GM18868 (cell line): Measurements from ENCODE around the gene SRGAP3.
A peak's percentile ranks its signal among the peaks of the same experiment; 100 is the strongest.

Source experiments
- ATAC-seq: cut with Tn5 transposase; IDR thresholded peaks from one replicate; pipeline ENCODE4 v1.9.1; 2021; ENCODE audit warnings: mild to moderate bottlenecking, moderate library complexity; ENCODE audit not compliant: unreplicated experiment

SRGAP3 gene

GRCh38 chr3:9229325-9229724 is 20.1 kb downstream of the SRGAP3 start:
- ATAC-seq: no peak

- no peak for ATAC-seq
These were observed 23.1 kb downstream of the SRGAP3 start for GRCh38 chr3:9226326-9226725.

GRCh38 chr3:9225268-9225667 is 24.2 kb downstream of the SRGAP3 start:
- no peak for ATAC-seq

GRCh38 chr3:9224490-9224889 is 25.0 kb downstream of the SRGAP3 start:
- peak; percentile 95 for ATAC-seq

- ATAC-seq: no peak
These were observed 25.8 kb downstream of the SRGAP3 start for GRCh38 chr3:9223672-9224071.

GRCh38 chr3:9222956-9223639 is 26.3 kb downstream of the SRGAP3 start:
- ATAC-seq: no peak

- ATAC-seq: no peak
These were observed 27.4 kb downstream of the SRGAP3 start for GRCh38 chr3:9222049-9222448.

- ATAC-seq: no peak
These were observed 31.0 kb downstream of the SRGAP3 start for GRCh38 chr3:9218514-9218846.

- no peak for ATAC-seq
These were observed 31.5 kb downstream of the SRGAP3 start for GRCh38 chr3:9217784-9218513.

GRCh38 chr3:9216736-9217135 is 32.7 kb downstream of the SRGAP3 start:
- ATAC-seq: no peak

- ATAC-seq: no peak
These were observed 34.8 kb downstream of the SRGAP3 start for GRCh38 chr3:9214599-9214998.

- no peak for ATAC-seq
These were observed 35.3 kb downstream of the SRGAP3 start for GRCh38 chr3:9214185-9214584.

- peak; percentile 54 for ATAC-seq
These were observed 36.3 kb downstream of the SRGAP3 start for GRCh38 chr3:9213019-9213634.

- no peak for ATAC-seq
These were observed 38.1 kb downstream of the SRGAP3 start for GRCh38 chr3:9211155-9211950.

GRCh38 chr3:9209777-9210176 is 39.7 kb downstream of the SRGAP3 start:
- ATAC-seq: no peak

GRCh38 chr3:9208605-9209152 is 40.8 kb downstream of the SRGAP3 start:
- ATAC-seq: no peak

GRCh38 chr3:9207116-9207763 is 42.2 kb downstream of the SRGAP3 start:
- ATAC-seq: no peak

GRCh38 chr3:9206287-9206686 is 43.2 kb downstream of the SRGAP3 start:
- peak; percentile 38 for ATAC-seq

- ATAC-seq: peak; percentile 94
These were observed 43.9 kb downstream of the SRGAP3 start for GRCh38 chr3:9205345-9206143.
